ENCODE measurements around the gene KLHL29.

DNA sequence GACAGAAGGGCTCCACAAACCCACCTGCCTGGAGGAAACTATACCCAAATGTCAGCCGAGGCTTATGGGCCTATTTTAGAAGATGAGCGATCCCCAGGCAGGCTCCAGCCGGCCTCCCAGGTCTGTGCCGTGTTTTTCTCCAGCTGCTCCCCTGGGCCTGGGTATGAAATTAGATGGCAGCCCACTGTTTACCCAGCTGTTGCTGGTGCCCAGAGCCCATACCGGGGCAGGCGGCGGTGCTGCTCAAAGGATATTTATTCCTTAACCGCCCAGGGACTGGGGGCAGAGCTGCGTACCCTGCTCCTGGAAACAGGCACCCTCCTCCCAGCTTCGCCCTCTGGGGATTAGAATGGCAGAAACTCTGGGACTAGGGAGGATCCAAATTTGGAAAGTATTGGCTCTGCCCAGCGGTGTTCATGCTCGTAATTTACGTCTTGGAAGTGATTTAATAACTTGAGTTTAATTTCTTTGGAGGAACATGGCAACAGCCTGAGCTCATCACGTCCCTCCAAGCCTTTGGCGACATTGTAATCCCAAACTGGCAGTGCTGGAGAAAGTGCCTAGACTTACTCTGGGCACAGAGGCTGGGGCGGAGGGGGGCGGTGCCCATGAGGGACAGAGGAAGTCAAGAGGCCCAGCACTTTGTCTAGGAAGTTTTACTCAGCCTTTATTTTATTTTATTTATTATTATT is 199.2 kb downstream of the KLHL29 start:
- no peak for TF ChIP-seq EZH2phosphoT487 (IDR thresholded peaks at IDR 0.05; ENCODE audit: insufficient read depth, low read depth)
- TF ChIP-seq EZH2 (IDR thresholded peaks at IDR 0.05; ENCODE audit: insufficient read depth, poor library complexity, severe bottlenecking): no peak

Measured in GM23248 (cell line).